Kidney epithelial cell (primary cell): ENCODE measurements around the gene RBP2. TPM values are rescaled to one million over a fixed set of nuclear protein-coding genes. Genes with fewer than 3 reads are reported as not detected.
A peak's percentile ranks its signal among the peaks of the same experiment; 100 is the strongest.

Source experiments
- DNase-seq: peaks from one replicate; pipeline ENCODE4 v3.0.0-alpha.2; 2010; ENCODE audit warnings: low read depth
- H3K27me3 ChIP-seq: 2 replicates; pipeline ENCODE4 v1.6.0; 2011; ENCODE audit warnings: low read length; ENCODE audit not compliant: control insufficient read depth, insufficient read depth
- H3K36me3 ChIP-seq: 2 replicates; pipeline ENCODE4 v1.5.1; 2011; ENCODE audit warnings: low read length; ENCODE audit not compliant: control insufficient read depth, insufficient read depth
- H3K4me3 ChIP-seq: 2 replicates; pipeline ENCODE4 v1.5.1; 2011; ENCODE audit warnings: low read depth, mild to moderate bottlenecking, control low read depth, low read length
- CTCF ChIP-seq: IDR thresholded peaks from 2 replicates; pipeline ENCODE4 v1.5.1; 2011; ENCODE audit warnings: mild to moderate bottlenecking, moderate library complexity, low read length, control low read depth, inconsistent platforms; ENCODE audit not compliant: insufficient read depth, poor library complexity, severe bottlenecking
- total RNA-seq: library from RNA; depleted of rRNA; stranded (reverse); fragments of >200 nt; gene quantifications from 2 replicates; pipeline ENCODE4 v1.2.3, GENCODE V29; 2015

RBP2 gene
- total RNA-seq, 1 donor from 2014 or later: not detected

GRCh38 chr3:139477710-139478640 lies 1.7 kb upstream of the RBP2 start:
- Histone ChIP-seq H3K27me3 (no peaks in the 10 kb centered on the region), H3K36me3 (no peaks in the 10 kb centered on the region), H3K4me3 (no peak overlapping the region)
- TF ChIP-seq CTCF: no peak
- DNase-seq: no peak

- H3K4me3 ChIP-seq: no peak overlapping the region
Observed at GRCh38 chr3:139473155-139473771, 3.1 kb downstream of the RBP2 start.

GRCh38 chr3:139472380-139473010 lies 3.8 kb downstream of the RBP2 start:
- no peak for TF ChIP-seq CTCF
- no peak overlapping the region for H3K4me3 ChIP-seq
- DNase-seq: peak; percentile 47
- no peaks in the 10 kb centered on the region for H3K27me3 ChIP-seq
- no peaks in the 10 kb centered on the region for H3K36me3 ChIP-seq

More at GRCh38 chr3:139473155-139473771, 3.1 kb downstream of the RBP2 start:
- TF ChIP-seq CTCF: no peak
- DNase-seq: peak; percentile 37
- Histone ChIP-seq H3K27me3 (no peaks in the 10 kb centered on the region), H3K36me3 (no peaks in the 10 kb centered on the region)

GRCh38 chr3:139470199-139470598 lies 6.1 kb downstream of the RBP2 start:
- no peak for TF ChIP-seq CTCF
- Histone ChIP-seq H3K4me3 (no peak overlapping the region), H3K27me3 (no peaks in the 10 kb centered on the region), H3K36me3 (no peaks in the 10 kb centered on the region)
- DNase-seq: no peak

- H3K36me3 ChIP-seq: no peaks in the 10 kb centered on the region
- TF ChIP-seq CTCF: no peak
- no peak for DNase-seq
Observed at GRCh38 chr3:139468399-139468798, 7.9 kb downstream of the RBP2 start.

More at GRCh38 chr3:139468399-139468798, 7.9 kb downstream of the RBP2 start:
- Histone ChIP-seq H3K4me3 (no peak overlapping the region), H3K27me3 (no peaks in the 10 kb centered on the region)
